Smooth muscle cell of the brain vasculature (primary cell): ENCODE data around the gene UACA.

Experiments used
- DNase-seq: peaks from one replicate; pipeline ENCODE4 v3.0.0-alpha.2; 2012; ENCODE audit warnings: low read depth, low spot score

The UACA gene

DNA sequence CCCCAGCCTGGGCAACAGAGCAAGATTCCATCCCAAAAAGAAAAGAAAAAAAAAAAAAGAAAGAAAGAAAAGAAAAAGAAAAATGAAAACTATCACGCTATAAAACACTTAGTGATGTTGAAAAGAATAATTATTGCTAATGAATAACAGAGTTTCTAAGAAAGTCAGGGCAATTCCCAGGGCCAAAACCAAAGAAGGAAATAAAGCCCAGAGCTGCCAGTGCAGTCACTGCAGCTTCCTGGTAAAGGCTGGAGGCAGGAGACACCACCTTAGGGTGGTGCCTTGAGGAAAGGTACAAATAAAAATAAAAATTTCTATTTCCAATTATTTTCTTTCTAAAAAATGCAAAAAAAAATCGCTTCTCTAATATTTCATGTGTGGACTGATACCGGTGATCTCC is 19.7 kb upstream of the UACA start:
- no peak for DNase-seq

- no peak for DNase-seq
These were observed 17.9 kb upstream of the UACA start for GRCh38 chr15:70781236-70781635.

DNA sequence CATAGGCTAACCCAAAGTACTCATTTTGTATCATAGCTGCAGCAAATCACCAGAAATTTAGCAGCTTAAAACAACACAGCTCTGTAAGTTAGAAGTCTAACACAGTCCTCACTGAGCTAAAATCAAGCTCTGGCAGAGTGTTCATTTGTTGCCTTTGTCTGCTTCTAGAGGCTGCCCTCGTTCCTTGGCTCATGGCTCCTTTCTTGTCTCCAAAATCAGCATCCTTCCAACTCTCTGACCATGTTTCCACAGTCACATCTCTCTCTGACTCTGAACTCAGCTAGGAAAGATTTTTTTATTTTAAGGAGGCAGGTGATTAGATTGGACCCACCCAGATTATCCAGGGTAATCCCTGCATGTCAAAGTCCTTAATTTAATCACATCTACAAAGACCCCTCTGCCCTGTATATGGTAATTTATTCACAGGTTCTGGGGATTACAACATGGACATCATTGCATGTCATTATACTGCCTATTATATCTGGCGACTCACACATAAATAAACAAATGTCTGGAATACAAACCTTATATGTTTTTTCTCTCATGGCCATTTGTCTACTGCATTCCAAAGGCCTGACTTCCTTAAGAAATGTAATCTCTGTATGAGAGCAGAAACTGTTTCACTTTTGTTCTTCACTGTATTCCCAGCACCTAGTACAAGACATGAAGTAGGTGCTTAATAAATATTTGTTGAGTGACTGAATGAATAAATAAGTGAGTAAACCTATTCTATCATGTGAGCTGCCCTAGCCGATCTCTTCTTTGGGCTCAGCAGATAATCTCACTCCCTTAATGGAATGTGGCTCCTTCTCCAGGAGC is 15.1 kb upstream of the UACA start:
- no peak for DNase-seq

DNA sequence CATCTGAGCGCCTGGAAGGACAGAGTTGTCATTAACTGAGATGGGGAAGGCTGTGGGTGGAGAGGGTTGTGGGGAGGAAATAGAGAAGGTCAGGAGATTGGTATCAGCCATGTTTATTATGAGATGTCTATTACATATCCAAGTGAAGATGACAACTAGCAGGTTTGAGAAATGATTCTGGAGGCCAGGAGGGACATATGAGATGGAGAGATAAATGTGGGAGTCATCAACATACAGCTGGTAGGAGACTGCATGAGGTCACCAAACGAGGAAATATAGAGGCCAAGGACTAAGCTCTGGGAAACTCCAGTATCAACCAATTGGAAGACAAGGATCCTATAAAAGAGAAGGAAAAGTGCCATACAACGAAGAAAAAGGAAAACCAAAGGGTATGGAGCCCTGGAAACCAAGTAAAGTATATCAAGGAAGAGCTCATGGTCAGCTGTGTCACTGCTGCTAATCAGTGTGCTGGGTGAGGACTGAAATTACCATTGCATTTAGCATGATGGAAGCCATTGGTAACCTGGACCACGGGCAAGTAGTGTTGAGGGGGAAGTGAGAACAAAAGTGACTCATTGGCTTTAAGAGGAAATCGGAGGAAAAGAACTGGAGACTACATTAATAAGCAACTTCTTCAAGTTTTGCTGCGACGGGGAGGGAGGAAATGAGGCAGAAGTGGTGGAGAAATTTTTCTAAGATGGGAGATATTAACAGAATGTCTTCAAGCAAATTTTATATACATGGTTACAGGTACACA is 14.0 kb upstream of the UACA start:
- no peak for DNase-seq

GRCh38 chr15:70775160-70775559 is 11.8 kb upstream of the UACA start:
- DNase-seq = no peak

DNA sequence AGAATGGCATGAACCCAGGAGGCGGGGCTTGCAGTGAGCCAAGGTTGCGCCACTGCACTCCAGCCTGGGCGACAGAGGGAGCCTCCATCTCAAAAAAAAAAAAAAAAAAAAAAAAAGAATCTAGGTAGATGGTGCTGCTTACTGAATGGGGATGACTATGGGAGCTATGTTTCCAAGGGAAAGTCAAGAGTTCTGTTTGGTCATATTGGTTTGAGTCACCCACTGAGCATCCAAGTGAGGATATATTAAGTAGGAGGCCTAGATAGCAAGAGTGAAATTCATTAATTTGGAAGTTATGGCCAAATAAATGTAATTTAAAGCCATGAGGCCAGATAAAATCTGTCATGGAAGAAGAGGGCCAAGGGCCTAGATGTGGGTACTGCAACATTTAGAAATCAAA is 9.0 kb upstream of the UACA start:
- DNase-seq = no peak

DNA sequence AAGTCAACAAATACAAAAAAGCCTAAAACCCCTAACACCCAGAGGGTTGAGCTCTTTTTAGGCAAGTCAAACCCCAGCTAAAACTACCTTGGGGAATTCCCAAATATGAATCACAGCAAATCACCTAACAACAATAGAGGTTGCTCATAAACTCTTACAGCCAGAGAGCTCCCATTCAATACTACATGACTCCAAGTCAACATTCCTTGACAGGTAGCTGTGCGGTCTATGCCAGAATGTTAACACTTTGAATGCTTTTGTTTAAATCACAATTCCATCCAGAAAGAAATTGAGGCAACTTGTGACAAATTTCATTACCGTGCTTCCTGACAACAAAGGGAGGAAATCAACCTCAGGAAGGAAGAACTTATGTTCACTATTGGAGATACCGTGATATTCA is 7.5 kb upstream of the UACA start:
- DNase-seq = no peak

- DNase-seq = no peak
These were observed 5.0 kb upstream of the UACA start for GRCh38 chr15:70768257-70768883.

DNA sequence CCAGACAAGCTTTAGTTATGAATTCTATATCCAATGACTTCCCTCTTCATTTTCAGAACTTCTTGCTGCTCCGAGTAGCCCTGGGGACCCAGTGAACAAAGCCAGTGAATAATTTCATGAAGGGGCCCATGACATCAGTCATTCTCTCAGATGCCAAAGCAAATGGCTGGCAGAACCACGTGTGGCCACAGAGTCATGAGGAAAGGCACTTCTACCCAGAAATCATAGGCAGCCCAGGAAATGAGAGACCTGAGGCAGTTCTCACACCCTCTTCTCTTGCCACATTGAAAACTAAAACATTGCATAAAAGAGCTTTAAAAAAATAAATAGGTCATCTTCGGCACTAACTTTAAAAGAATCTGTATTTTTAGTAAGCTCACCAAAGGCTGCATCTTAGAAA is 4.3 kb upstream of the UACA start:
- DNase-seq = no peak

DNA sequence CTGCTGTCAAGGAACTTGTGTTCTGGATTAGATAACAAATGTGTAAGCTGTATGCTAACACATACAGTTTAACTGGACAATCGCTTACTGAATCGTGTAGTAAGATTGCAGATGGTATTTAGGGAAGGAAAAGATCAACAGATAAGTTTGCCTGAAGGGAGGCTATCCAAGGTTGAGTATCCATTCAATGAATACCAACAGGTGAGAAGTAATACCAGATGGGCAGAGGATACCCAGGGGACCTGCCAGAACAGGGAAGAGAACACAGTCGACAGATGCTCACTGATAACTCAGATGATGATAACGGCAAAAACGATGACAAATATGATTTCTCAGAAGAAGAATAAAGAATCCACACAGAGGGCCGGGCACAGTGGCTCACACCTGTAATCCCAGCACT is 3.2 kb upstream of the UACA start:
- DNase-seq = no peak

DNA sequence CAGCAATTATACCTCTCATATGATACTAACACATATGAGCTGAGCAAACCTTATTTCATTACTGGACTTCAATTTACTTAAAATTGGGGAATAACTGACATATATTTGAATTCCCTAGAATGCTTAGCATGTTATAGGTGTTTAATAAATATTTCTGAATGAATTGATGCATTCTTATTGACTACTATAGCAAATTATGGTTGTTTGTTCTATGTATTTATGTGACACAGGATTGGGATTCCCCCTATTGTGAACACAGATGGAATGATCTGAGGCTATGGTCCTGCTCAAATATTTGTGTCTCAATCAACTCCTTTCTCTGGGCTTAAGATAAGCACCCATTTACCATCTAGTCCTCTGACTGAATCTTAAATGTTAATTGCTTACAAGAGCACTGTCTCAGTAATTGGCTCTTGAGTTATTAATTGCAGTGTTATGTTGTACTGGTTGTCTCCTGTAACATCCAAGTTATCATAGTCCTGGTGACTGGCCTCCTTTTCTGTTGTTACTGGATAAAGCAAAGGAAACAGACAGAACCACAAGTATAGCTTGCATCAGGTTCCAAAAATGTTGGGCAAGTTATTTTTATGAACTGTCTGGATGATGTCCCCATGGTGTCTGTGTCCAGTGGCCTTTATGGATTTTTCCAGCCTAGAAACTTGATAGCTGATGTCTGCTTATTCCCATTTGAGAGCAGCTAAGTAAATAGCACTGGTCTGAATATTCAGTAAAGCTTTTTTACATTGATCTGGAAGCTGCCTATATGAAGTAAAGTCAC is 2.3 kb upstream of the UACA start:
- DNase-seq = no peak

GRCh38 chr15:70763950-70764730 is 782 bp upstream of the UACA start:
- DNase-seq = no peak

DNA sequence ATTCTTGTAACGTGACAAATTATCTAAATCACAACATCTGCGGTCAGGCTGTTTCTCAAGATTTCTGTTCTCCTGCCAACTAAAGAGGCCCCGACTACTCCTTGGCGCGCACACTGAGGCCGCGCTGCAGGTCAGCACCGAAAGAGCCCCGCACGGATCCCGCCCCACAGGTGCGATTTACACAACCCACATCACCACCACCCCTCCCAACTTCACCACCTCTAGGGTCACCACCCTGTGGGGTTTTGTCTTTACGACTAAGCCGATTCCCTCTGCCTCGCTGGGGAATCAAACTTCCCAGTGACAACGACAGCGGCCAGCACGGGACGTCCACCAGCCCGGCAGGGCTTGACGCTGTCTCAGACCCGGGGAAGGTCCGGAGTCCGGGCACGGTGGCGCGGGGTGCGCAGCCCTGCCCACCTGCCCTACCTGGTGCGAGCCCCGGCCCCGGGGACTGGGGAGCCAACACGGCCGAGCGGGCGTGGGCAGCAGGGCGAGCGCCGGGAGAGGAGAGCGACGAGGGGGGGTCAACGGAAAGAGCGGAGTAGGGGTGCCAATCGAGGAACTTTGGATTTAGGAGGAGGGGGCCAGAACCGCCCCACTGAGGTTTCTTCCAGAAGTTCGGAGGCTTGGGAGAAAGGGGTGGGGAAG is 764 bp downstream of the UACA start:
- no peak for DNase-seq

DNA sequence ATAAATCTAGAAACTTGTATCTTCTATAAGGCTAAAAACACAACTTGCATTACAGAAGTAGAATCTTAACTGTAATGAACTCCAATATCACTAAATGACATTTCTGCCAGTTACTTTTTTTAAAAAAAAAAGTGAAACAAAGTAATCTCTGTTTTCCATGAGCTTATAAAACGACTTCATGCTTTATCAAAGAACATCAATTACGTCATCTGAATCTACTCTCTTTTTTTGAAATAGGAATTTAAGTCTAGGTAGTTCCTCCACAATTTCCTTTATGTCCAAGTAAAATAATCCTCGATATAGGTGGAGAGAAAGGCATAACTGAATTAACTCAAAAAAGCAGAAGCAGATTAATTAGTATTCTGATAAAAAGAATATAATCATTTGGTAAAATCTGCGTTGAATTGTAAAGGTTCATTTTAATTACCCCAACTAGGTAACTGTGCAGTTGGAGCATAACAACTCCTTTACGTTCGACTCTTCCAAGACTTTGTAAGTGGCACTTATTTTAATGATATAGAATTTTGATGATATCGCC is 1.4 kb downstream of the UACA start:
- no peak for DNase-seq

DNA sequence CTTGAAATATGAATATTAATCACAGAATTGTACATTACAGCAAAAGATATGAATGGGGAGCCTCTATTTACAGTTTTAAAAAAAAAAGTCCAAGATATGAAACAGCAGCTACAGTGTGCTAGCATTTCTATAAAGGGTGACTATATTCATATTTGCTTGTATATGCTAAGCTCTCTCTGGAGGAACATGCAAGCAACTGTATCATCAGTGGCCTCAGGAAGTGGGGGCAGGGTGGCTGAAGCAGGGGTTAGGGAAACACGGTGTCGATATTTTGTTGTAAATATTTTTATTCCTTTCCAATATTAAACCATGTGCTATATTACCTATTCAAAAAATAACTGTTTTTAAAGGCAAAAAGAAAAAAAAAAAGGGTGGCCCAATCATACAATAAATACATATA is 2.3 kb downstream of the UACA start:
- DNase-seq = no peak

- DNase-seq = no peak
These were observed 4.4 kb downstream of the UACA start for GRCh38 chr15:70758790-70759462.

GRCh38 chr15:70757627-70758026 is 5.7 kb downstream of the UACA start:
- no peak for DNase-seq

- no peak for DNase-seq
These were observed 8.5 kb downstream of the UACA start for GRCh38 chr15:70754862-70755261.

DNA sequence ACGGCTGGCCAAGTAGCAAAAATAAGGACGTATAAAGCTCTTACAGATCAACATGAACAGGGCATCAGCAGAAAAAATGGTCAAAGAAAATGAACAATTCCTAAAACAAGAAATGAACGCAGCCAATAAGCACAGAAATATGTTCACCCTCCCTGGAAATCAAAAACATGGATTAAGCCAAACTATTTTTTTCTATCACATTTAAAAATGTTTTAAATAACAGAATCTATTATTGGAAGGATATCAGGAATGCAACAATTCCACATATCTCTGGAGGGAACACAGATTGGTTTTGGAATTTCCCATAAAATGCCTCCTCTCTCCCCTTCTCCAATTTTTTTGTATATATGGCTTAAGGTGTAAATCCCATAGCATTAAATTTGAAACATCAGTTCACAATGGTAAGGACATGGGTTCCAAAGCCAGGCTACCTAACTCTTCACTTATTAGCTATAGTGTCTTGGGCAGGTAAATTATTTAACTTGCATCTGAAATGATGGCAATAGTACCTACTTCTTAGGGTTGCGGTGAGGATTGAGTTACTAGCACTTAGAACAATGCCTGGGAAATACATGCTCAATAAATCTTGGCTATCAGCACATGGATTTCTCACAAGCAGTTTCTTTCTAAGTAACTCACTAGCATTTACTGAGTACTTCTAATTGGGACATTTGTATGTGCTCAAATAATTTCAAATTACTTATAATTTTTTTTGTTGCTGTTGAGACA is 10.1 kb downstream of the UACA start:
- DNase-seq = no peak
